D721Med (cell line): ENCODE measurements around the gene RPS3A.

Experiments used
- DNase-seq: peaks from one replicate; pipeline ENCODE4 v3.0.0; 2011; ENCODE audit warnings: low spot score; ENCODE audit not compliant: insufficient read length
- FAIRE-seq: peaks from 2 replicates; lab custom pipeline; 2011; peaks lifted over from hg19 to GRCh38; lab: Jason Lieb, UNC
- TF ChIP-seq, protein P1 (sequence below): IDR thresholded peaks from 2 replicates; pipeline ENCODE4 v1.5.1; 2012; ENCODE audit warnings: mild to moderate bottlenecking, control low read depth; ENCODE audit not compliant: insufficient read depth; ENCODE audit errors: missing control alignments

RPS3A gene

DNA sequence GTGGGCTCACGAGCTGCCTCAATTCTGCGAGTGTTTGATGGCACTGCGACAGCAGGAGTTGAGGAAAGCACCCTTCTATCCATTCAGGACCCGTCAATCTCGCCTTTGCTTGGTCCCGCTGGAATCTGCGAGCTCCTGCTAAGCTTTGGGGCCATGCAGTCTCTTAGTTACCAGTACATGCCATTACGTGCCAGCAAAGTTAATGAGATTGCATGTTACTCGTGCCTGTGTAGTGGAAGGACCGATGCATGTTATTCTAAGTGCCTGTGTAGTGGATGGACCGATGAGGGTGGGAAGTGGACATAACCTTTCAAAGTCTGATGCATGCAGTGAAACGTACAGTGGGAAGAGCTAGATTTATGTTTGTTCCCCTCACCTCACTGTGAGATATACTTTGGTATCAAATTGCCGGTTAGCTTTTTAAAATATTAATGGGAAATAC lies 569 bp downstream of the RPS3A start:
- DNase-seq (no peak), FAIRE-seq (no peak)
- TF ChIP-seq, protein P1, sequence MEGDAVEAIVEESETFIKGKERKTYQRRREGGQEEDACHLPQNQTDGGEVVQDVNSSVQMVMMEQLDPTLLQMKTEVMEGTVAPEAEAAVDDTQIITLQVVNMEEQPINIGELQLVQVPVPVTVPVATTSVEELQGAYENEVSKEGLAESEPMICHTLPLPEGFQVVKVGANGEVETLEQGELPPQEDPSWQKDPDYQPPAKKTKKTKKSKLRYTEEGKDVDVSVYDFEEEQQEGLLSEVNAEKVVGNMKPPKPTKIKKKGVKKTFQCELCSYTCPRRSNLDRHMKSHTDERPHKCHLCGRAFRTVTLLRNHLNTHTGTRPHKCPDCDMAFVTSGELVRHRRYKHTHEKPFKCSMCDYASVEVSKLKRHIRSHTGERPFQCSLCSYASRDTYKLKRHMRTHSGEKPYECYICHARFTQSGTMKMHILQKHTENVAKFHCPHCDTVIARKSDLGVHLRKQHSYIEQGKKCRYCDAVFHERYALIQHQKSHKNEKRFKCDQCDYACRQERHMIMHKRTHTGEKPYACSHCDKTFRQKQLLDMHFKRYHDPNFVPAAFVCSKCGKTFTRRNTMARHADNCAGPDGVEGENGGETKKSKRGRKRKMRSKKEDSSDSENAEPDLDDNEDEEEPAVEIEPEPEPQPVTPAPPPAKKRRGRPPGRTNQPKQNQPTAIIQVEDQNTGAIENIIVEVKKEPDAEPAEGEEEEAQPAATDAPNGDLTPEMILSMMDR = no peak

GRCh38 chr4:151100531-151100930 lies 1.1 kb downstream of the RPS3A start:
- TF ChIP-seq, protein P1 = no peak
- no peak for FAIRE-seq
- DNase-seq = no peak

DNA sequence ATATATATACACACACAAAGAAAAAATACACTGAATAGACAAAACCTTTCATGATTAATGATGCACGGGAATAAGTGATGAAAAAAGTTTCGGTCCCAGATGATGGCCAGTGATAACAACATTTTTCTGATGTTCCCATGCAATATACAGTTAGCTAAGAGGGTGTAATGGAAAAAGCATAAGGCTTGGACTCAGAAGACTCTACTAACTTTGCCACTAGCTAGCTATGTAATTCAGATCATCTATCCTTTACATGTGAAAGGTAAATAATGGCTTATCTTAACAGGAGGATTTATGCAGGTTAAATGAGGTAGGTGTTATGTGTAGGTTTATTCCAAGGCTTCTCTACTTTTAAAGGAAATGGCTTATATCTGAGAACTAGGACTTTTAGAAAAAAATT lies 4.3 kb downstream of the RPS3A start:
- TF ChIP-seq, protein P1 = no peak
- DNase-seq = no peak
- no peak for FAIRE-seq

DNA sequence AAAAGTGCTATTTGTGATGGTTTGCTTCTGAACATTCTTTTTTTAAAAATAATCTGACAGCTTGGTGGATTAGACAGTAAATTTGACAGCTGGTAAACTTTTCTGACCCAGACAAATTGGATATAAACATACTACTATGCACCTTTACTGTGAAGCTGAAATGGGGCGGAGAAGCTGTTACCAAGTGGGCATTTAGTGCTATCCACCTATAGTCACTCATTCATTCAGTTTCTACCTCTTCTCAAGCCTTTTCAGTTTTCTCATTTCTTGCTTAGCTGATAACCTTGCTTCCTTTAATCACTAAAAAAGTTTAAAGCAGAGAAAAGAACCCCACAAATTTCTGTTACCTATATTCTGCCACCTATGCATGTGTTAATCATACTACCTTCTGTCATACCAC lies 5.2 kb downstream of the RPS3A start:
- TF ChIP-seq, protein P1 = no peak
- no peak for FAIRE-seq
- no peak for DNase-seq

DNA sequence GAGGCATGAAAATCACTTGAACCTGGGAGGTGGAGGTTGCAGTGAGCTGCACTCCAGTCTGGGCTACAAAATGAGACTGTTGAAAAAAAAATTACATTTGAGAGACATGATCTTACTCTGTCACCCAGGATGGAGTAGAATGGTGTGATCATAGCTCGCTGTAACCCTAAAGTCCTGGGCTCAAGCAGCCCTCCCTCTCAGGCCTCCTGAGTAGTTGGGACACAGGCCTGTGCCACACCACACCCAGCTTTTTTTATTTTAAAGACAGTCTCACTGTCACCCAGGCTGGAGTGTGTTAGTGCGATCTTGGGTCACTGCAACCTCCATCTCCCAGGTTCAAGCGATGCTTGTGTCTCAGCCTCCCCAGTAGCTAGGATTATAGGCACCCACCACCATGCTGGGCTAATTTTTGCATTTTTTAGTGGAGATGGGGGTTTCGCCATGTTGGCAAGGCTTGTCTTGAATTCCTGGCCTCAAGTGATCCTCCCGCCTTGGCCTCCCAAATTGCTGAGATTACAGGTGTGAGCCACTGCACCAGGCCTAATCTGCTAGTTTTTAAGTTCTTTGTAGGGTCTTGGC lies 6.1 kb downstream of the RPS3A start:
- TF ChIP-seq, protein P1 = no peak

DNA sequence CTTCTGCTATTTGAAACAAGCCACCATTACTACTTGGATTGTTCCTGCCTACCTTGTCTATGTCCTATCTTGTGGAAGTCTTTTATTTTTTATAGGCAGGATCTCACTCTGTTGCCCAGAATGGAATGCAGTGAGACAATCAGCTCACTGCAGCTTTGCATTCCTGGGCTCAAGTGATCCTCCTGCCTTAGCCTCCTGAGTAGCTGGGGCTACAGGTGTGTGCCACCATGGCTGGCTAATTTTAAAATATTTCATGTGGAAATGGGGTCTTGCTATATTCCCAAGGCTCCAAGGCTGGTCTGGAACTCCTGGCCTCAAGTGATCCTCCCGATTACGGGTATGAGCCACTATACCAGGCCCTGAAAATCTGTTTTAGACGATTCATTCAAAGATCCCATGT lies 7.6 kb downstream of the RPS3A start:
- DNase-seq (no peak), FAIRE-seq (no peak)
- TF ChIP-seq, protein P1 = no peak

More for the DNA sequence above, 6.1 kb downstream of the RPS3A start:
- DNase-seq (no peak), FAIRE-seq (no peak)

DNA sequence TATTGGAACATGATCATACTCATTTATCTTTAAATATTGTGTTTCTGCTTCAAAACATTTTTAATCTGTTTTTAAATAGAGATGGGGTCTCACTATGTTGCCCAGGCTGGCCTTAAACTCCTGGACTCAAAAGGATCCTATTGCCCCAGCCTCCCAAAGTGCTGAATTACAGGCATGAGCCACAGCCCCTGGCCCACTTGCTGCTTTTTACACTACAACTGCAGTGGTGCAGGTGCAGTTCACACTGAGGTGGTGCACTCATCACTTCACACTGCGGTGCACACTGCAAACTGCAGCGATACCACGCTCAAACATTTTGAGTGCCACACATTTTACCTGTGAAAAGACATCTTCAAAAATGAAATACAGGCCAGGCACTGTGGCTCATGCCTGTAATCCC lies 10.8 kb downstream of the RPS3A start:
- TF ChIP-seq, protein P1 = no peak
- FAIRE-seq (no peak), DNase-seq (no peak)
